Activated B cell treated with CpG ODN at 0.5 μM for 24 hours (primary cell): ENCODE results near the gene SULT1A1. TPM values are rescaled to one million over a fixed set of nuclear protein-coding genes. Genes with fewer than 3 reads are reported as not detected.
"Not testable (repeated sequence)": the region's sequence is repeated elsewhere in the genome, so short reads cannot be mapped to it uniquely, and the experiment has no call there.

Source experiments
- ATAC-seq: fragments of 200-7000 bp; cut with Tn5 transposase; one replicate; pipeline ENCODE4 v1.10.0; 2021; ENCODE audit warnings: low read depth, mild to moderate bottlenecking, moderate library complexity
- CTCF ChIA-PET: fragments of 350-600 bp; sonication (Branson Sonifier 250); formaldehyde crosslinking; loops from one replicate; lab custom pipeline; 2021; ENCODE audit warnings: antibody characterized with exemption; lab: Charles Lee
- POLR2A ChIA-PET: fragments of 350-600 bp; sonication (Branson Sonifier 250); formaldehyde crosslinking; loops from one replicate; lab custom pipeline; 2021; ENCODE audit warnings: antibody characterized with exemption; lab: Charles Lee
- DNase-seq: peaks from one replicate; pipeline ENCODE4 v3.0.0; 2022
- H3K27ac Mint-ChIP-seq: one replicate; pipeline ENCODE4 v1.8.0; 2020; ENCODE audit warnings: mixed read lengths
- H3K27me3 Mint-ChIP-seq: one replicate; pipeline ENCODE4 v1.8.0; 2021; ENCODE audit warnings: mixed read lengths
- H3K36me3 Mint-ChIP-seq: one replicate; pipeline ENCODE4 v1.8.0; 2021; ENCODE audit warnings: low read depth, mixed read lengths
- H3K4me1 Mint-ChIP-seq: one replicate; pipeline ENCODE4 v1.8.0; 2021; ENCODE audit warnings: mixed read lengths
- H3K4me3 Mint-ChIP-seq: one replicate; pipeline ENCODE4 v1.8.0; 2020; ENCODE audit warnings: mild to moderate bottlenecking, mixed read lengths
- H3K9me3 Mint-ChIP-seq: one replicate; pipeline ENCODE4 v1.8.0; 2020; ENCODE audit warnings: mixed read lengths
- CTCF ChIP-seq: fragments of 200-600 bp; IDR thresholded peaks from one replicate; pipeline ENCODE4 v1.8.0; 2022; ENCODE audit warnings: antibody characterized with exemption, mild to moderate bottlenecking
- intact Hi-C: fragments of 100-400 bp; cut with micrococcal nuclease; formaldehyde crosslinking; loops from one replicate; pipeline ENCODE4 v1.15.1; 2024
- total RNA-seq: library from RNA; stranded (reverse); gene quantifications from 2 replicates; pipeline ENCODE4 v1.2.3, GENCODE V29; 2022

Gene SULT1A1
- total RNA-seq, 1 donor from 2014 or later, result 3.3 TPM

- peaks cover 2% of the 10 kb centered on the region for H3K27me3 Mint-ChIP-seq
- no peak for ATAC-seq
- no peak overlapping the region for H3K27ac Mint-ChIP-seq
- ChIA-PET POLR2A (interaction anchor here (0.6 to 0.7 kb wide), 2 partner anchors 115 to 241 kb away, joined by 3 to 7 read pairs; no protein-coding TSS in a partner anchor), CTCF (no interaction called here)
- no peaks in the 10 kb centered on the region for H3K36me3 Mint-ChIP-seq
- peaks cover 16% of the 10 kb centered on the region for H3K4me1 Mint-ChIP-seq
- intact Hi-C loops, result no loop called here
- H3K4me3 Mint-ChIP-seq, result no peak overlapping the region
- no peak for DNase-seq
- TF ChIP-seq CTCF, result no peak
- no peaks in the 10 kb centered on the region for H3K9me3 Mint-ChIP-seq
These were observed 11.8 kb upstream of the SULT1A1 start for GRCh38 chr16:28621481-28622155.

GRCh38 chr16:28620316-28620715 is 10.5 kb upstream of the SULT1A1 start:
- POLR2A ChIA-PET, ATAC-seq, H3K9me3 Mint-ChIP-seq, intact Hi-C loops, DNase-seq, CTCF ChIA-PET, H3K4me3 Mint-ChIP-seq, H3K27ac Mint-ChIP-seq, H3K36me3 Mint-ChIP-seq, H3K27me3 Mint-ChIP-seq: not testable (repeated sequence)
- peaks cover 20% of the 10 kb centered on the region for H3K4me1 Mint-ChIP-seq

- ChIA-PET POLR2A (interaction anchor here (0.7 kb wide), 2 partner anchors 205 to 219 kb away, joined by 4 to 6 read pairs; partner anchors contain the start of gene ATXN2L), CTCF (no interaction called here)
- H3K36me3 Mint-ChIP-seq, result no peaks in the 10 kb centered on the region
- DNase-seq (no peak), ATAC-seq (no peak)
- no peaks in the 10 kb centered on the region for H3K27me3 Mint-ChIP-seq
- H3K4me1 Mint-ChIP-seq, result peaks cover 18% of the 10 kb centered on the region
- intact Hi-C loops, result loop anchor here (5.0 kb wide), 2 partner anchors 66 to 126 kb away; partner anchors contain the start of genes APOBR, CLN3 and SGF29
- no peak overlapping the region for H3K27ac Mint-ChIP-seq
- no peak overlapping the region for H3K4me3 Mint-ChIP-seq
- no peaks in the 10 kb centered on the region for H3K9me3 Mint-ChIP-seq
- TF ChIP-seq CTCF, result no peak
These were observed 8.0 kb upstream of the SULT1A1 start for GRCh38 chr16:28617874-28618273.

GRCh38 chr16:28616636-28617035 is 6.8 kb upstream of the SULT1A1 start:
- no peak for ATAC-seq
- DNase-seq, result no peak
- H3K4me1 Mint-ChIP-seq, result peaks cover 12% of the 10 kb centered on the region
- H3K27ac Mint-ChIP-seq, result no peak overlapping the region
- no peaks in the 10 kb centered on the region for H3K27me3 Mint-ChIP-seq
- no peaks in the 10 kb centered on the region for H3K36me3 Mint-ChIP-seq
- no peaks in the 10 kb centered on the region for H3K9me3 Mint-ChIP-seq
- TF ChIP-seq CTCF, result no peak
- intact Hi-C loops, result loop anchor here (5.0 kb wide), 2 partner anchors 64 to 124 kb away; partner anchors contain the start of genes APOBR, CLN3 and SGF29
- no peak overlapping the region for H3K4me3 Mint-ChIP-seq
- CTCF ChIA-PET, result no interaction called here
- POLR2A ChIA-PET, result no interaction called here

GRCh38 chr16:28616224-28616577 is 6.4 kb upstream of the SULT1A1 start:
- POLR2A ChIA-PET, H3K4me3 Mint-ChIP-seq, DNase-seq, H3K27ac Mint-ChIP-seq, CTCF ChIA-PET, H3K9me3 Mint-ChIP-seq, H3K36me3 Mint-ChIP-seq, ATAC-seq, H3K27me3 Mint-ChIP-seq: not testable (repeated sequence)
- intact Hi-C loops, result loop anchor here (5.0 kb wide), 2 partner anchors 64 to 124 kb away; partner anchors contain the start of genes APOBR, CLN3 and SGF29
- H3K4me1 Mint-ChIP-seq, result peaks cover 12% of the 10 kb centered on the region

GRCh38 chr16:28615486-28616223 is 5.8 kb upstream of the SULT1A1 start:
- H3K4me3 Mint-ChIP-seq, POLR2A ChIA-PET, ATAC-seq, DNase-seq, CTCF ChIA-PET, H3K36me3 Mint-ChIP-seq, H3K27ac Mint-ChIP-seq, H3K9me3 Mint-ChIP-seq, H3K27me3 Mint-ChIP-seq: not testable (repeated sequence)
- peaks cover 12% of the 10 kb centered on the region for H3K4me1 Mint-ChIP-seq
- intact Hi-C loops, result loop anchor here (5.0 kb wide), 2 partner anchors 63 to 123 kb away; partner anchors contain the start of genes APOBR, CLN3 and SGF29

- peaks cover 12% of the 10 kb centered on the region for H3K4me1 Mint-ChIP-seq
- H3K4me3 Mint-ChIP-seq, DNase-seq, H3K27me3 Mint-ChIP-seq, CTCF ChIA-PET, POLR2A ChIA-PET, intact Hi-C loops, H3K36me3 Mint-ChIP-seq, ATAC-seq, H3K9me3 Mint-ChIP-seq, H3K27ac Mint-ChIP-seq: not testable (repeated sequence)
These were observed 4.7 kb upstream of the SULT1A1 start for GRCh38 chr16:28614561-28614960.

- H3K4me3 Mint-ChIP-seq, ATAC-seq, H3K36me3 Mint-ChIP-seq, POLR2A ChIA-PET, CTCF ChIA-PET, H3K9me3 Mint-ChIP-seq, DNase-seq, intact Hi-C loops, H3K27me3 Mint-ChIP-seq, H3K27ac Mint-ChIP-seq: not testable (repeated sequence)
- peaks cover 12% of the 10 kb centered on the region for H3K4me1 Mint-ChIP-seq
These were observed 4.1 kb upstream of the SULT1A1 start for GRCh38 chr16:28613912-28614311.
